Tibial artery (tissue), 4 donors: Measurements from ENCODE around the gene ZNF646.

Experiments used
- DNase-seq, 2 donors: peaks; one replicate each; pipeline ENCODE4 v3.0.0-alpha.2; 2019
- H3K27ac ChIP-seq, 2 donors: fragments of 200-600 bp; sonication (generic) in 1 of 2; 1 replicate in 1 of 2; 2 replicates in 1 of 2; pipeline ENCODE4 v1.5.1; 2018 to 2019; ENCODE audit warnings: mild to moderate bottlenecking in 1 of 2
- H3K27me3 ChIP-seq, 2 donors: fragments of 200-600 bp; sonication (generic) in 1 of 2; one replicate each; pipeline versions ENCODE4 v1.5.1 to v1.6.0; 2016 to 2019
- H3K36me3 ChIP-seq, 3 donors: fragments of 200-600 bp; sonication (generic) in 2 of 3; one replicate each; pipeline ENCODE4 v1.5.1; 2016 to 2019; ENCODE audit warnings: mild to moderate bottlenecking in 2 of 3
- H3K4me1 ChIP-seq, 4 donors: fragments of 200-600 bp; sonication (generic) in 2 of 4; 1 replicate in 3 of 4; 2 replicates in 1 of 4; pipeline ENCODE4 v1.5.1; 2016 to 2019
- H3K4me3 ChIP-seq, 2 donors: fragments of 200-600 bp; sonication (generic) in 1 of 2; 1 replicate in 1 of 2; 2 replicates in 1 of 2; pipeline ENCODE4 v1.5.1; 2018 to 2019; ENCODE audit warnings: mild to moderate bottlenecking in 2 of 2
- H3K9me3 ChIP-seq, 3 donors: fragments of 200-600 bp; sonication (generic) in 1 of 3; one replicate each; pipeline ENCODE4 v1.5.1; 2016 to 2019
- intact Hi-C: fragments of 100-400 bp; cut with DNase I; formaldehyde crosslinking; loops from one replicate; pipeline ENCODE4 v1.15.0; 2023; ENCODE audit warnings: low total_unique reads
- TF ChIP-seq, protein P1 (sequence below), 2 experiments: fragments of 200-600 bp in 1 of 2; fragments of 450-650 bp in 1 of 2; IDR thresholded peaks; one replicate each; pipeline ENCODE4 v1.5.1; 2017 to 2019; ENCODE audit warnings: antibody characterized with exemption in 2 of 2, mild to moderate bottlenecking in 1 of 2, moderate library complexity in 1 of 2

Gene ZNF646, protein sequence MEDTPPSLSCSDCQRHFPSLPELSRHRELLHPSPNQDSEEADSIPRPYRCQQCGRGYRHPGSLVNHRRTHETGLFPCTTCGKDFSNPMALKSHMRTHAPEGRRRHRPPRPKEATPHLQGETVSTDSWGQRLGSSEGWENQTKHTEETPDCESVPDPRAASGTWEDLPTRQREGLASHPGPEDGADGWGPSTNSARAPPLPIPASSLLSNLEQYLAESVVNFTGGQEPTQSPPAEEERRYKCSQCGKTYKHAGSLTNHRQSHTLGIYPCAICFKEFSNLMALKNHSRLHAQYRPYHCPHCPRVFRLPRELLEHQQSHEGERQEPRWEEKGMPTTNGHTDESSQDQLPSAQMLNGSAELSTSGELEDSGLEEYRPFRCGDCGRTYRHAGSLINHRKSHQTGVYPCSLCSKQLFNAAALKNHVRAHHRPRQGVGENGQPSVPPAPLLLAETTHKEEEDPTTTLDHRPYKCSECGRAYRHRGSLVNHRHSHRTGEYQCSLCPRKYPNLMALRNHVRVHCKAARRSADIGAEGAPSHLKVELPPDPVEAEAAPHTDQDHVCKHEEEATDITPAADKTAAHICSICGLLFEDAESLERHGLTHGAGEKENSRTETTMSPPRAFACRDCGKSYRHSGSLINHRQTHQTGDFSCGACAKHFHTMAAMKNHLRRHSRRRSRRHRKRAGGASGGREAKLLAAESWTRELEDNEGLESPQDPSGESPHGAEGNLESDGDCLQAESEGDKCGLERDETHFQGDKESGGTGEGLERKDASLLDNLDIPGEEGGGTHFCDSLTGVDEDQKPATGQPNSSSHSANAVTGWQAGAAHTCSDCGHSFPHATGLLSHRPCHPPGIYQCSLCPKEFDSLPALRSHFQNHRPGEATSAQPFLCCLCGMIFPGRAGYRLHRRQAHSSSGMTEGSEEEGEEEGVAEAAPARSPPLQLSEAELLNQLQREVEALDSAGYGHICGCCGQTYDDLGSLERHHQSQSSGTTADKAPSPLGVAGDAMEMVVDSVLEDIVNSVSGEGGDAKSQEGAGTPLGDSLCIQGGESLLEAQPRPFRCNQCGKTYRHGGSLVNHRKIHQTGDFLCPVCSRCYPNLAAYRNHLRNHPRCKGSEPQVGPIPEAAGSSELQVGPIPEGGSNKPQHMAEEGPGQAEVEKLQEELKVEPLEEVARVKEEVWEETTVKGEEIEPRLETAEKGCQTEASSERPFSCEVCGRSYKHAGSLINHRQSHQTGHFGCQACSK (N-terminal part only)

DNA sequence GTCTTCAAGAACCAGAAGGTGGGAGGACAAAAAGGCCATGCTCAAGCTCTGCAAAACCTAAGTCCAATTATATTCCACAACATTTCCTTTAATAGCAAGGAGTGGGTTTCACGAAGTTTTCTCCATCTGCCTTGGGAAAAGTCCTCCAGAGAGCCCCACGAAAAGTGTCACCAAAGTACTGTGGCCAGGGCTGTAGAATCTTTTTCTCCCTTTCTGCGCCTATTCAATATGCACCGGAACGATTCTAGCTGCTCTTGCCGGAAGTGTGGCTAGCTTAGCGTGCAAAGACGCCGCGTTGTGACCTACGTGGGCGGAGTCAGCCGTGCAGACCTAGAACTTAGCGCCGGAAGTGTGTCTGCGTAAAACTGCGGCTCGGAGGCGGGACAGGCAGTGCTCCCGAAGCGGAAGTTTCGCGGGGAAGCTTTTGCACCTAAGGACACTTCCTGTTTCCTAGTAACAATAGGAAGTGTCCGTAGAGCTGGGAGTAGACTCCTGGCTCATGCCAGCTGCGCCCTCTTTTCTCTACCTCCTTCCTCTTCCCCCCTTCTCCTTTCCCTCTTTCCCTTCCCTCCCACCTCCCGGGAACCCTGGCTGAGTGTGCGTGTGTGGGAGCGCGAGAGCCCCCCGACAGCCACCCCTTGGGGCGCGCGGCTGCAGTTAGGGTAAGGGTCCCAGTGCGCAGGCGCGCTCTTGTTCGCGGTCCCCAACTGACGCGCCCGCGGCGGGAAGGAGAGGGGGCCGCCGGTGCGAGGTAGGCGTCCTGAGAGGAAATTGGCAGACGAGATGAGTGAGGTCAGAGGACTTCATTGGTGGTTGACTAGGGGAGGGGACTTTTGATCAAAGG is at the start of gene ZNF646, which contains the start of gene ZNF668:
Gene ZNF646 (plus strand): TSS at position 453 of the 844 bp plus-strand sequence. CDS start 1,903 bp downstream, outside the sequence.
Gene ZNF668 (minus strand): TSS at position 271 of the 844 bp plus-strand sequence. CDS start 9,781 bp downstream, outside the sequence.
- TF ChIP-seq, protein P1, sequence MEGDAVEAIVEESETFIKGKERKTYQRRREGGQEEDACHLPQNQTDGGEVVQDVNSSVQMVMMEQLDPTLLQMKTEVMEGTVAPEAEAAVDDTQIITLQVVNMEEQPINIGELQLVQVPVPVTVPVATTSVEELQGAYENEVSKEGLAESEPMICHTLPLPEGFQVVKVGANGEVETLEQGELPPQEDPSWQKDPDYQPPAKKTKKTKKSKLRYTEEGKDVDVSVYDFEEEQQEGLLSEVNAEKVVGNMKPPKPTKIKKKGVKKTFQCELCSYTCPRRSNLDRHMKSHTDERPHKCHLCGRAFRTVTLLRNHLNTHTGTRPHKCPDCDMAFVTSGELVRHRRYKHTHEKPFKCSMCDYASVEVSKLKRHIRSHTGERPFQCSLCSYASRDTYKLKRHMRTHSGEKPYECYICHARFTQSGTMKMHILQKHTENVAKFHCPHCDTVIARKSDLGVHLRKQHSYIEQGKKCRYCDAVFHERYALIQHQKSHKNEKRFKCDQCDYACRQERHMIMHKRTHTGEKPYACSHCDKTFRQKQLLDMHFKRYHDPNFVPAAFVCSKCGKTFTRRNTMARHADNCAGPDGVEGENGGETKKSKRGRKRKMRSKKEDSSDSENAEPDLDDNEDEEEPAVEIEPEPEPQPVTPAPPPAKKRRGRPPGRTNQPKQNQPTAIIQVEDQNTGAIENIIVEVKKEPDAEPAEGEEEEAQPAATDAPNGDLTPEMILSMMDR (IDR thresholded peaks at IDR 0.05): no peak
- Histone ChIP-seq H3K27me3 (no peaks in the 10 kb centered on the region), H3K4me1 (peaks cover 0 to 32% (median 23%) of the 10 kb centered on the region in 4 donors), H3K36me3 (peaks cover 23 to 32% (median 31%) of the 10 kb centered on the region in 3 donors), H3K9me3 (no peaks in the 10 kb centered on the region), H3K27ac (peak within 1 kb of the TSS; percentile 89 to 95), H3K4me3 (peak within 1 kb of the TSS; percentile 90 to 91)
- DNase-seq: peak; percentile 99
- intact Hi-C loops: loop anchor here (2.0 to 10.0 kb wide), 3 partner anchors 39 to 371 kb away; partner anchors contain the start of genes HSD3B7 and ZNF843

DNA sequence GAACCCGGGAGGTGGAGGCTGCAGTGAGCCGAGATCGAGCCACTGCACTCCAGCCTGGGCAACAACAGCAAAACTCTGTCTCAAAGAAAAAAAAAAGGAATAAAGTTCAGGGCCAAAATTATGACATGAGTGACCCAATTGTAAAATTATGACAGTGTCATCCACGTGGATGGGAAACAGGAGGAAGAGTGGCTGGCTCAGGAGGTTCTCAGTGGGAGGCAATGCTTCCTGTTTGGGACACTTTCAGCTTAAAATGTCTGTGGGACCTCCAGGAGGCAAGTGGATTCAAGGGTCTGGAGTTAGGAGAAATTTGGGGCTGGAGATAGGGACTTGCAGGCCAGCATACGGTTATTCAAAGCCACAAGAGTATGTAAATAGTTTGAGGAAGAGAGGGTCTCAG is 48.9 kb upstream of the ZNF646 start:
- H3K27ac ChIP-seq: no peak overlapping the region
- TF ChIP-seq, protein P1 (IDR thresholded peaks at IDR 0.05): no peak

DNA sequence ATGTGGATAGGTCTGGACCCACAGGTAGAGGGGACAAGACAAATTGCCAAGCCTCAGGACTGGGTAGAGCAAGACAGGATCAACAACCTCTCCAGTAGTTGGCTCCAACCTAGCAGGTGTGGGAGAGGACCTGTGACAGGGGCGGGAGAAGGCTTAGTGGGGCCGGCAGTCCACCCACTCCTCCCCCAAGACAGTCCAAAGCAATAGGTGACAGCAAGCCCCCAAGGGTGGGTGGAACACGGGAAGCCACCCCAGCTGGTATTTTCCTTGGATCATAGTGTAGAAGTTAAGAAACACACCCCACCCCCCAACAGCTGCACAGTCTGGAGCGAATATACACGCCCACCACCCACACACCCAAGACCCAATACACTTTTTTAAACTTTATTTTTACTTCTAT is 45.0 kb upstream of the ZNF646 start:
- peaks cover 0 to 11% (median 2%) of the 10 kb centered on the region in 4 donors for H3K4me1 ChIP-seq
- no peaks in the 10 kb centered on the region for H3K27me3 ChIP-seq
- H3K9me3 ChIP-seq: no peaks in the 10 kb centered on the region
- no peaks in the 10 kb centered on the region for H3K36me3 ChIP-seq
- no peak overlapping the region for H3K4me3 ChIP-seq
- TF ChIP-seq, protein P1 (IDR thresholded peaks at IDR 0.05): no peak
- no peak overlapping the region for H3K27ac ChIP-seq
- no peak for DNase-seq
- intact Hi-C loops: no loop called here

More for the DNA sequence above, 48.9 kb upstream of the ZNF646 start:
- Histone ChIP-seq H3K27me3 (no peaks in the 10 kb centered on the region), H3K9me3 (no peaks in the 10 kb centered on the region), H3K4me3 (no peak overlapping the region), H3K4me1 (no peaks in the 10 kb centered on the region), H3K36me3 (no peaks in the 10 kb centered on the region)
- intact Hi-C loops: no loop called here
- no peak for DNase-seq

DNA sequence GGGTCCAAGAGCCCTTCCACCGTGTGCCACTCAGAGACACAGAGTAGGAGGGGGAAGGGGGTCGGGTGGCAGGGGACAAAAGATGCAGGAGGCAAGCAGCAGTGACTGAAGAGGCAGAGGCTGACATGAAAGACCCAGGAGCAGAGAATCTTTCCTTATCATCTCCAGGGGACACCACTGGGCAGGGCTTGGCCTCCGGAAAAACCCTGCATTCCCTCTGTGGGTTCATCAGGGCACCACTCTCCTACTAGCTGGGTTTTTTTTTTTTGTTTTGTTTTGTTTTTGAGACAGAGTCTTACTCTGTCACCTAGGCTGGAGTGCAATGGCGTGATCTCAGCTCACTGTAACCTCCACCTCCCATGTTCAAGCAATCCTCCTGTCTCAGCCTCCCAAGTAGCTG is 42.9 kb upstream of the ZNF646 start:
- no peaks in the 10 kb centered on the region for H3K9me3 ChIP-seq
- DNase-seq: no peak
- peaks cover 0 to 22% (median 12%) of the 10 kb centered on the region in 4 donors for H3K4me1 ChIP-seq
- peaks cover 0 to 17% (median 14%) of the 10 kb centered on the region in 3 donors for H3K36me3 ChIP-seq
- no peak overlapping the region for H3K27ac ChIP-seq
- TF ChIP-seq, protein P1 (IDR thresholded peaks at IDR 0.05): no peak
- no peaks in the 10 kb centered on the region for H3K27me3 ChIP-seq
- H3K4me3 ChIP-seq: no peak overlapping the region
- intact Hi-C loops: loop anchor here (5.0 kb wide), 1 partner anchor 34 kb away; no protein-coding TSS in a partner anchor
